GM21825 (cell line): ENCODE data around the gene KRTAP5-10.
"Not testable (repeated sequence)": the region's sequence is repeated elsewhere in the genome, so short reads cannot be mapped to it uniquely, and the experiment has no call there.

Experiments
- ATAC-seq: cut with Tn5 transposase; IDR thresholded peaks from one replicate; pipeline ENCODE4 v1.9.1; 2021; ENCODE audit warnings: mild to moderate bottlenecking, moderate library complexity; ENCODE audit not compliant: unreplicated experiment

KRTAP5-10 gene

GRCh38 chr11:71571101-71571850, 5.9 kb downstream of the KRTAP5-10 start:
- ATAC-seq = not testable (repeated sequence)

GRCh38 chr11:71572811-71573210, 7.4 kb downstream of the KRTAP5-10 start:
- no peak for ATAC-seq

GRCh38 chr11:71574418-71574817, 9.1 kb downstream of the KRTAP5-10 start:
- no peak for ATAC-seq

GRCh38 chr11:71575723-71576424, 10.5 kb downstream of the KRTAP5-10 start:
- no peak for ATAC-seq

- ATAC-seq = not testable (repeated sequence)
Observed at GRCh38 chr11:71576688-71577465, 11.5 kb downstream of the KRTAP5-10 start.

GRCh38 chr11:71577469-71578004, 12.2 kb downstream of the KRTAP5-10 start:
- ATAC-seq = no peak

GRCh38 chr11:71579513-71579912, 14.2 kb downstream of the KRTAP5-10 start:
- not testable (repeated sequence) for ATAC-seq

GRCh38 chr11:71580057-71581003, 15.0 kb downstream of the KRTAP5-10 start:
- ATAC-seq = no peak

- no peak for ATAC-seq
Observed at GRCh38 chr11:71581826-71582225, 16.5 kb downstream of the KRTAP5-10 start.

- no peak for ATAC-seq
Observed at GRCh38 chr11:71582309-71582895, 17.0 kb downstream of the KRTAP5-10 start, which contains the start of gene KRTAP5-11. KRTAP5-11 (minus strand) TSS chr11:71582875; CDS start chr11:71582837, 38 bp downstream.

- not testable (repeated sequence) for ATAC-seq
Observed at GRCh38 chr11:71582969-71583368, 17.6 kb downstream of the KRTAP5-10 start.

- ATAC-seq = not testable (repeated sequence)
Observed at GRCh38 chr11:71585673-71586072, 20.3 kb downstream of the KRTAP5-10 start.

GRCh38 chr11:71588314-71588713, 23.0 kb downstream of the KRTAP5-10 start:
- ATAC-seq = not testable (repeated sequence)

- not testable (repeated sequence) for ATAC-seq
Observed at GRCh38 chr11:71588822-71589545, 23.6 kb downstream of the KRTAP5-10 start.

GRCh38 chr11:71589546-71589920, 24.2 kb downstream of the KRTAP5-10 start:
- not testable (repeated sequence) for ATAC-seq

- not testable (repeated sequence) for ATAC-seq
Observed at GRCh38 chr11:71603221-71603620, 37.9 kb downstream of the KRTAP5-10 start.

GRCh38 chr11:71604798-71605488, 39.6 kb downstream of the KRTAP5-10 start:
- not testable (repeated sequence) for ATAC-seq

GRCh38 chr11:71606853-71607519, 41.6 kb downstream of the KRTAP5-10 start:
- not testable (repeated sequence) for ATAC-seq
